Measurements from ENCODE around the gene PGLYRP1. TPM values are rescaled to one million over a fixed set of nuclear protein-coding genes. Genes with fewer than 3 reads are reported as not detected.

PGLYRP1 gene
- total and polyA plus RNA-seq, 2 of the 4 experiments (the other 2 are of a cell fraction), result not detected

DNA sequence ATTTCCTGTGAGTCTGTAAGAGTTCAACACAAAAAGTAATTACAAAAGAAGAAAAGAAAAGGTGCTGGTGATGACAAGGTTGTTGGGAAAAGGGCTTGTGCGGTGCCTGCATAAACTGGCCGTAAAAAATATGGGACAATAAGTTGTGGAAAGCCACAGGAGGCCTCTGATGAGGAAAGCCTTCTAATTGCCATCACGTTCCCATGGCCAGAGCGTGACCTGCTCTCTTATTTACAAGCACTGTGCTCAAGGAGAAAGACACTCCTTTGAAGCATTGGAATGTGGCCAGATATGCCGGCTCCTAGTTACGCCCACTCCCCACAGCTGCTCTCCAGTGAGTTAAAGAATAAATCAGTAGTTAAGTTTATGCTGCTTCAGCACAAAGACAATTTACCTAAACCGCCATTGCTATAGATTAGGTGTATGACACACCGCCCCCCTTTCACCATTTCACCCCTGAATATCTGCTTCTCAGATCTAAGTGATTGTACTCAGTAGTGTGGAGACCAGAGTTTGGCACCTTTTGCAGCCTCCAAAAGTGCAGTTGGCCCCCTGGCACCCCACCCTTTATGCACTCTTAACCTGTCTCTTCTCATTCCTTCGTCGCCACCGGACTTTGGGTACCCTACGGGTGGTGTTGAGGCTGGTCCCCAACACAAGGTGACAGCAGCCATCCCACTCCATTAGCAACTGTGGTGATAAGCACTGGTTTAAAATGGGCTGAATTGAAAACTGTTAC, 8.1 kb upstream of the PGLYRP1 start:
- H3K14ac ChIP-seq (replicated peaks; ENCODE audit: low read depth, low read length), result no peak overlapping the region
- no peak overlapping the region for H2BK5ac ChIP-seq (ENCODE audit: low read depth, low read length, poor library complexity, severe bottlenecking)
- H3K9ac ChIP-seq (ENCODE audit: low read depth, low read length), result no peak overlapping the region
- no peaks in the 10 kb centered on the region for H3K9me1 ChIP-seq (ENCODE audit: insufficient read depth, low read length)
- H3K4me1 ChIP-seq (ENCODE audit: control insufficient read depth, insufficient read depth, low read length), result no peaks in the 10 kb centered on the region
- ChIA-PET CTCF (no interaction called here), POLR2A (ENCODE audit: unreplicated experiment) (no interaction called here)
- H3K27ac ChIP-seq (ENCODE audit: insufficient read depth, low read length), result no peak overlapping the region
- no TSS peak for BruUV-seq (replicated peaks)
- H3K4ac ChIP-seq (ENCODE audit: low read depth, low read length), result no peak overlapping the region
- ATAC-seq (ENCODE audit: low read depth) (no peak), DNase-seq (no peak)
- H2BK15ac ChIP-seq (ENCODE audit: low read depth, low read length), result no peak overlapping the region
- WGBS, 2 experiments (ENCODE audit: extremely low coverage in 2 of 2, insufficient read length in 1 of 2), result 67% methylated on average over 1 of the region's 12 CpGs; no CpG with 5 or more reads in 1 of the 2 experiments
- H2BK120ac ChIP-seq (ENCODE audit: low read depth, low read length), result no peak overlapping the region
- H2AK9ac ChIP-seq (replicated peaks; ENCODE audit: low read depth, low read length, poor library complexity), result no peak overlapping the region
- TF ChIP-seq MAZ (IDR thresholded peaks at IDR 0.05; ENCODE audit: borderline replicate concordance, low read depth, low read length) (no peak), POLR2A (IDR thresholded peaks at IDR 0.05; ENCODE audit: low read depth, low read length) (no peak), MXI1 (IDR thresholded peaks at IDR 0.05; ENCODE audit: borderline replicate concordance, low read depth, low read length) (no peak), RCOR1 (IDR thresholded peaks at IDR 0.05; ENCODE audit: insufficient replicate concordance, low read length) (no peak)
- TF ChIP-seq, protein P1, sequence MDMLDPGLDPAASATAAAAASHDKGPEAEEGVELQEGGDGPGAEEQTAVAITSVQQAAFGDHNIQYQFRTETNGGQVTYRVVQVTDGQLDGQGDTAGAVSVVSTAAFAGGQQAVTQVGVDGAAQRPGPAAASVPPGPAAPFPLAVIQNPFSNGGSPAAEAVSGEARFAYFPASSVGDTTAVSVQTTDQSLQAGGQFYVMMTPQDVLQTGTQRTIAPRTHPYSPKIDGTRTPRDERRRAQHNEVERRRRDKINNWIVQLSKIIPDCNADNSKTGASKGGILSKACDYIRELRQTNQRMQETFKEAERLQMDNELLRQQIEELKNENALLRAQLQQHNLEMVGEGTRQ (IDR thresholded peaks at IDR 0.05; ENCODE audit: low read depth, low read length), result no peak
- TF ChIP-seq, protein P2, sequence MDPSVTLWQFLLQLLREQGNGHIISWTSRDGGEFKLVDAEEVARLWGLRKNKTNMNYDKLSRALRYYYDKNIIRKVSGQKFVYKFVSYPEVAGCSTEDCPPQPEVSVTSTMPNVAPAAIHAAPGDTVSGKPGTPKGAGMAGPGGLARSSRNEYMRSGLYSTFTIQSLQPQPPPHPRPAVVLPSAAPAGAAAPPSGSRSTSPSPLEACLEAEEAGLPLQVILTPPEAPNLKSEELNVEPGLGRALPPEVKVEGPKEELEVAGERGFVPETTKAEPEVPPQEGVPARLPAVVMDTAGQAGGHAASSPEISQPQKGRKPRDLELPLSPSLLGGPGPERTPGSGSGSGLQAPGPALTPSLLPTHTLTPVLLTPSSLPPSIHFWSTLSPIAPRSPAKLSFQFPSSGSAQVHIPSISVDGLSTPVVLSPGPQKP (IDR thresholded peaks at IDR 0.05; ENCODE audit: borderline replicate concordance, low read depth, low read length), result no peak
- H2AK5ac ChIP-seq (ENCODE audit: low read depth, low read length), result no peak overlapping the region
- no peak overlapping the region for H3K4me2 ChIP-seq (ENCODE audit: low read depth, low read length)
- H4K5ac ChIP-seq (ENCODE audit: low read depth, low read length), result no peak overlapping the region
- dilution Hi-C loops (cut with HindIII; ENCODE audit: low sequenced_read_pairs, unreplicated experiment) (no loop called here), intact Hi-C loops (cut with micrococcal nuclease) (no loop called here), in situ Hi-C loops (cut with MboI; ENCODE audit: low sequenced_read_pairs) (no loop called here)
- H4K8ac ChIP-seq (ENCODE audit: low read depth in 2 of 2, low read length in 2 of 2), result no peak overlapping the region
- H3K79me1 ChIP-seq (ENCODE audit: low read depth in 1 of 2, low read length in 2 of 2), result no peaks in the 10 kb centered on the region
- H3K27me3 ChIP-seq (ENCODE audit: control insufficient read depth, insufficient read depth, low read length), result peaks cover 18% of the 10 kb centered on the region
- no peaks in the 10 kb centered on the region for H3K36me3 ChIP-seq (ENCODE audit: control insufficient read depth, insufficient read depth, low read length)
- H3K18ac ChIP-seq (ENCODE audit: low read depth, low read length), result no peak overlapping the region
- no peak overlapping the region for H2AFZ ChIP-seq (replicated peaks; ENCODE audit: low read length, poor library complexity)
- no peak overlapping the region for H3K4me3 ChIP-seq (ENCODE audit: insufficient read depth, low read depth, low read length)
- no peak overlapping the region for H4K91ac ChIP-seq (ENCODE audit: insufficient read depth, low read depth, low read length)
- no peak overlapping the region for H3K56ac ChIP-seq (ENCODE audit: extremely low read depth, insufficient read depth, low read length)
- H2BK20ac ChIP-seq (ENCODE audit: low read depth, low read length), result no peak overlapping the region
- no peaks in the 10 kb centered on the region for H3K9me3 ChIP-seq (ENCODE audit: control insufficient read depth, insufficient read depth, low read length)
- H3K23ac ChIP-seq (ENCODE audit: low read depth, low read length), result no peak overlapping the region
- no peaks in the 10 kb centered on the region for H4K20me1 ChIP-seq (ENCODE audit: insufficient read depth, low read length)
